Large intestine (tissue), 3 donors: Measurements from ENCODE around the gene EFCAB6. TPM values are rescaled to one million over a fixed set of nuclear protein-coding genes. Genes with fewer than 3 reads are reported as not detected.

ENCODE experiments used
- DNase-seq, 2 donors: peaks; one replicate each; pipeline versions ENCODE4 v3.0.0 to v3.0.0-alpha.2; 2013
- H3K27ac ChIP-seq: one replicate; pipeline ENCODE4 v1.5.1; 2013; ENCODE audit warnings: low read length
- H3K27me3 ChIP-seq: 2 replicates; pipeline ENCODE4 v1.6.1; 2013; ENCODE audit warnings: low read length; ENCODE audit not compliant: control insufficient read depth, insufficient read depth
- H3K36me3 ChIP-seq: 2 replicates; pipeline ENCODE4 v1.6.1; 2013; ENCODE audit warnings: low read length; ENCODE audit not compliant: control insufficient read depth, insufficient read depth
- H3K4me1 ChIP-seq: one replicate; pipeline ENCODE4 v1.6.1; 2013; ENCODE audit warnings: low read length; ENCODE audit not compliant: control insufficient read depth, insufficient read depth
- H3K4me3 ChIP-seq: one replicate; pipeline ENCODE4 v1.5.1; 2013; ENCODE audit warnings: low read length
- H3K9me3 ChIP-seq: one replicate; pipeline ENCODE4 v1.6.1; 2013; ENCODE audit warnings: mild to moderate bottlenecking, low read depth, low read length, moderate library complexity; ENCODE audit not compliant: control insufficient read depth
- WGBS: methylation state at CpG from one replicate; pipeline ENCODE4 v1.1.5; 2013; ENCODE audit warnings: low lambda C conversion rate; ENCODE audit not compliant: insufficient coverage; 5-methylcytosine and 5-hydroxymethylcytosine counted together
- polyA plus RNA-seq: library from polyadenylated mRNA; unstranded; fragments of 120-200 nt; gene quantifications from one replicate; pipeline ENCODE4 v1.2.1, GENCODE V29; 2013

Gene EFCAB6
- polyA plus RNA-seq, 1 donor: 1.5 TPM

DNA sequence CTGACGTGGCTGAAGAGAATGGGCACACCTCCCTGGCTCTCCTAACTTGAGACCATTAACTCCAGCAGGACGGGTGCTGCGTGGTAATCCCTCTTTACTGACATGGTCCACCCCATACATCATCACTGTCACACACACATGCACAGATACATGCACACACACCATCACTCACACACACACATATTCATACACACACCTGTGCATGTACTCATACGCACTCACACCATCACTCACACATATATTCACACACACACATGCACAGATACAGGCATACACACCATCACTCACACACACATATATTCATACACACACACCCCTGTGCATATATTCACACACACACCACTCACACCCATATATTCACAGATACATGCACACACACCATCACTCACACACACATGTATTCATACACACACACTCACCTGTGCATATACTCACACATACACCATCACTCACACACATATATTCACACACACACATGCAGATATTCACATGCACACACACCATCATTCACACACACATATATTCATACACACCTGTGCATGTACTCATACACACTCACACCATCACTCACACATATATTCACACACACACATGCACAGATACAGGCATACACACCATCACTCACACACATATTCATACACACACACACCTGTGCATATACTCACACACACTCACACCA is 74.8 kb downstream of the EFCAB6 start:
- H3K27ac ChIP-seq: no peak overlapping the region
- DNase-seq: no peak
- WGBS: no CpG with 5 or more reads among the region's 4 CpGs
- no peaks in the 10 kb centered on the region for H3K36me3 ChIP-seq
- no peaks in the 10 kb centered on the region for H3K9me3 ChIP-seq
- no peaks in the 10 kb centered on the region for H3K4me1 ChIP-seq
- H3K4me3 ChIP-seq: no peak overlapping the region
- no peaks in the 10 kb centered on the region for H3K27me3 ChIP-seq

DNA sequence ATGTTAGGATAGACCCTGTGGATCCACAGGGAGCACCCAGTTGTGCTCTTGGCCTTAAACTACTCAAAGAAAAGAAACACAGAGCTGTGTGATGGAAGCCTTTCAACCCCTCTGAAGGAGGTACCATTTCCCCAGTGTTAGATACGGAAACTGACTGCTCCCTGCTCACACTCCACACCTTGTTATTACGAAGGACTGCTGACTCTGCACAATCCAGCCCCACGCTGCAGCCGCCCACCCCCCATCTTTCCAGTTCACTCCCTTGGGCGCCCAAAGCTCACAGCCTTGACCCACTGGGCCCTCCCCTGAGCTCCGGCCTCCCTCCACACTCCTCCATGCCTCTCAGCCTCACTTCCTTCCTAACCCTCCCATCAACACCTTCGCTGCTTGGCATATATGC is 75.5 kb downstream of the EFCAB6 start:
- Histone ChIP-seq H3K4me1 (no peaks in the 10 kb centered on the region), H3K4me3 (no peak overlapping the region), H3K27ac (no peak overlapping the region), H3K27me3 (no peaks in the 10 kb centered on the region), H3K36me3 (no peaks in the 10 kb centered on the region), H3K9me3 (no peaks in the 10 kb centered on the region)
- DNase-seq: no peak
- WGBS: no CpG with 5 or more reads among the region's 7 CpGs

DNA sequence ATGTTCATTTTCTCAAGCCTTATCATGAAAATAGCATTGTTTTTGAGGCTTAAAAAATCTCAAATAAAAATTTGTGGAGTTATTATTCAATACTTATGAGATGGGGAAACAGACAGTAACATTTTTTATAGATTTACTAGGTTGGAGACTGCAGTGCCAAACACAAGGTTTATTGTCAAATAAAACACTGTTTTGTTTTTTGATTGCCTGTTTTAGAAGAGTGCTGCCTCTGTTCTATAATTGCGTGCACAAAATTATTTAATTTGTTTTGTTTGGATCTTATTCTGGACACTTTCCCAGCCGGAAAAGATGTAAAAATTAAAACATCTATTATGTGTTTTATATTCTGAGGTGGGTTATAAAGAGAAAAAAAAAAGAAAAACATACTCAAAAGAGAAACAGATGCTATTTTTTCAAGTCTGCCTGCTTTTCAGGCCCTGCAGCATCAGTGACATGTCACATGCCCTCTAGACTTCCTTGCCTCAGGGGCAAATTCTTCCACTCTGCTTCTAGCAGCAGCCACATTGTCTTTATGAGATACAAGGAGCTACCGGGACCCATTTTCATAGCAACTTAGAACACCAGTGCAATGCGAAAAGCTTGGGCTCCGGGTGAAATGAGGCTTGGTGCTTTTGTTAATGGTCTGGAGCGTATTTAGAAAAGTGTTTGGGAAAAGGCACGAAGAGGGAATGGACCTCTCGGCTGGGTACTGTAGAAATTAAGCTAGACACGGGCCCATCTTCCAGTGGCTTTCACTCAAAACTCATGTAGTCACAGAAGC is 77.5 kb downstream of the EFCAB6 start:
- Histone ChIP-seq H3K4me1 (no peaks in the 10 kb centered on the region), H3K9me3 (no peaks in the 10 kb centered on the region), H3K27ac (no peak overlapping the region), H3K27me3 (no peaks in the 10 kb centered on the region), H3K36me3 (no peaks in the 10 kb centered on the region), H3K4me3 (no peak overlapping the region)
- no peak for DNase-seq
- 84% methylated on average over 4 of the region's 9 CpGs for whole genome bisulfite sequencing

DNA sequence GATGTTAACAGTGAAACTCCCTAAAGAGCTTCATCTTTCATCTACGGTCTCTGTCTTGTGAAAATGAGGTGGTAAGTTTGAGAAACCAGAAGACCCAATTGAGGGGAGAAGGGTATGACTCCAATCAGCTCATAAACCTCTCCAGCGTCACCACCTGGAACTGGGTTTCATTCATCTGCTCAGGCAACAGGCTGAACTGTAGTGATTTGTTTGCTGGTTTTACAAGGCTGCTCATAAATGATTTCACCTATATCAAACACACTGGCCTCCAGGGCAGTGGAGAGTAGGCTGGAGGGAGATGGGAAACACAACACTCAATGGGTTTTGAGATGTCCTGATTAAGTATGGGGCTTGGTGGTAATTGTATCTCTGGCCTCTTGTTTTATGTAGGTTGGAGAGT is 79.0 kb downstream of the EFCAB6 start:
- Histone ChIP-seq H3K27ac (no peak overlapping the region), H3K36me3 (no peaks in the 10 kb centered on the region), H3K4me1 (no peaks in the 10 kb centered on the region), H3K9me3 (no peaks in the 10 kb centered on the region), H3K27me3 (no peaks in the 10 kb centered on the region), H3K4me3 (no peak overlapping the region)
- no CpG with 5 or more reads among the region's 2 CpGs for WGBS
- no peak for DNase-seq

DNA sequence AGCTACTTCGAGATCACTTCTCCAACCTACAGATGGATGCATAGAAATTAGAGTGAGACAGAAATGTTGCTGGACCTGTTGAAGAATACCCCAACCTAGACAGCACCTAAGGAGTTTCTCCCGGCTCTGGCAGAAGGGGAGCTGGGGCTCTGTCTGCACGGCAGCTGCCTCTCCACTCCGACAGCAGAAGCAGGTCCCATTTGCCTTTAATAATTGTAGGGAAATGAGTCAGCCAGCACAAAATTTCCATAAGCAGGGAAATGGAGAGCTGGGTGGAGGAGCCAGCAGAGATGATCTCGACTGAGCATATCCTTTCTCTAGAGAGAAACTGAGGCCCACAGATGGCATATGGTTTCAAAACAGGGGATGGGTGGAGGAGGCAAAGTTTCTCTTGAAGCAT is 80.1 kb downstream of the EFCAB6 start:
- DNase-seq: no peak
- H3K27ac ChIP-seq: no peak overlapping the region
- no peaks in the 10 kb centered on the region for H3K9me3 ChIP-seq
- no peak overlapping the region for H3K4me3 ChIP-seq
- H3K27me3 ChIP-seq: no peaks in the 10 kb centered on the region
- no peaks in the 10 kb centered on the region for H3K36me3 ChIP-seq
- no CpG with 5 or more reads among the region's 5 CpGs for WGBS
- no peaks in the 10 kb centered on the region for H3K4me1 ChIP-seq

DNA sequence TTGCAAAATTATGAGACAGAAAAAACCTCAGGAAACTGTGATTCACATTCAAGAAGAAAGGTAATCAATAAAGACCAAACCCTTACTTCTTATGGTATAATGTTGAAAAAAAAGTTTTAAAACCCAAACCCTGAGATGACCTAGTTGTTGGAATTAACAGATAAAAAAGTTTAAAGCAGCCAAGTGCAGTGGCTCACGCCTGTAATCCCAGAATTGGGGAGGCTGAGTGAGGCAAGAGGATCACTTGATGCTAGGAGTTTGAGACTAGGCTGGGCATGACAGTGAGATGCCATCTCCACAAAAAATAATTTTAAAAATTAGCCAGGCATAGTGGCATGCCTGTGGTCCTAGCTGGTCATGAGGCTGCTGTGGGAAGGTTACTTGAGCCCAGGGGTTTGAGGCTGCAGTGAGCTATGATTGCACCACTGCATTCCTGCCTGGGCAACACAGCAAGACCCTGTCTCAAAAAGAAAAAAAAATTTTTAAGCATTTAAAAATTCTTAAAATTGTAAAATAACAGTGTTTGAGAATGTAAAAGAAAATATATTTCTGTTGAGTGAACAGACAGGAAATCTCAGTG is 85.1 kb downstream of the EFCAB6 start:
- no peak overlapping the region for H3K4me3 ChIP-seq
- H3K9me3 ChIP-seq: no peaks in the 10 kb centered on the region
- no peaks in the 10 kb centered on the region for H3K36me3 ChIP-seq
- H3K27me3 ChIP-seq: no peaks in the 10 kb centered on the region
- no peaks in the 10 kb centered on the region for H3K4me1 ChIP-seq
- H3K27ac ChIP-seq: no peak overlapping the region
- DNase-seq: no peak
- no CpG with 5 or more reads among the region's 1 CpG for WGBS

DNA sequence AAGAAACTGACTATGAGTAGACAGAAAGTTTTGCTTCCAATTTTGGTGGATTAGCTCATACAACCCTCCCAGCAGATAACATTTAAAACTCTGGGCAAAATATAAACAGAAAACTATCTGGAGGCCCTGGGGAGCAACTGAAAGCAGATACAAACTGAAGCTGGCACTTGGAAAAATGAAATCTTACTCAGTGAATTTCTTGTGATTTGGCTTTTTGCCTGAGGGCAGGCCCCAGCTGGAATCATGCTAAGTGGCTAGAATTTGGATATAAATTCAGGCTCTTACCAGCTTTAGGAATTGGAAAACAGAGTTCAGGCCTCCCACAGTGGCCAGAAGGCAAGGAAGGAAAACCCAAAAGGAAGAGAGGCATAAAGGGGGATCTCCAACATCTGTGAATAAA is 85.8 kb downstream of the EFCAB6 start:
- Histone ChIP-seq H3K36me3 (no peaks in the 10 kb centered on the region), H3K27me3 (no peaks in the 10 kb centered on the region), H3K9me3 (no peaks in the 10 kb centered on the region), H3K27ac (no peak overlapping the region), H3K4me3 (no peak overlapping the region), H3K4me1 (no peaks in the 10 kb centered on the region)
- peak in 1 of 2 donors; percentile 4 for DNase-seq

DNA sequence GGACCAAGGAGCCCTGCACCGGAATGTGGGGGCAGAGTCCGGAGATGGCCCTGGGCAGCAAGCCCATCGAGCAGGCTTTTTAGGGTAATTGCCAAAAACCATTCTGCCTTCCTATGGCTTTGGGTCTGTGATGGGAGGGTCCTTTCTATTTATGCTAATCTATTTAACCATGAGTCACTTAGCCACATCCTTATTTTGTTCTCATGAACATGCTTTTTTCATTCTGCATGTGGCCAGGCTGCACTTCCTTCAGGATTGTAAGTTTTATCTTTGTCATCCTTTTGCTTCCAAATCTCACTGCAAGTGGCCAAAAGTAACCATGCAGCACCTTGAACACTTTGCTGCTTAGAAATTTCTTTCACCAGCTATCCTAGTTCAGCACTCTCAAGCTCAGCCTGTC is 88.3 kb downstream of the EFCAB6 start:
- no peak for DNase-seq
- no peaks in the 10 kb centered on the region for H3K27me3 ChIP-seq
- H3K4me1 ChIP-seq: no peaks in the 10 kb centered on the region
- no peak overlapping the region for H3K4me3 ChIP-seq
- no peaks in the 10 kb centered on the region for H3K9me3 ChIP-seq
- no CpG with 5 or more reads among the region's 3 CpGs for WGBS
- no peaks in the 10 kb centered on the region for H3K36me3 ChIP-seq
- no peak overlapping the region for H3K27ac ChIP-seq

DNA sequence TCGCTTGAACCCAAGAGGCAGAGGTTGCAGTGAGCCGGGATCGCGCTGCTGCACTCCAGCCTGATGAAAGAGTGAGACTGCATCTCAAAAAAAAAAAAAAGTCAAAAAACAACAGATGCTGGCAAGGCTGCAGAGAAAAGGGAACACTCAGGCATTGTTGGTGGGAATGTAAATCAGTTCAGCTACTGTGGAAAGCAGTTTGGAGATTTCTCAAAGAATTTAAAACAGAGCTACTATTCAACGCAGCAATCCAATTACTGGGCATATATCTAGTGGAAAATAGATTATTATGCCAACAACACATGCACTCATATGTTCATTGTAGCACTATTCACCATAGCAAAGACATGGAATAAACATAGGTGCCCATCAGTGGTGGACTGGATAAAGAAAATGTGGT is 89.7 kb downstream of the EFCAB6 start:
- H3K27me3 ChIP-seq: no peaks in the 10 kb centered on the region
- no peak overlapping the region for H3K27ac ChIP-seq

DNA sequence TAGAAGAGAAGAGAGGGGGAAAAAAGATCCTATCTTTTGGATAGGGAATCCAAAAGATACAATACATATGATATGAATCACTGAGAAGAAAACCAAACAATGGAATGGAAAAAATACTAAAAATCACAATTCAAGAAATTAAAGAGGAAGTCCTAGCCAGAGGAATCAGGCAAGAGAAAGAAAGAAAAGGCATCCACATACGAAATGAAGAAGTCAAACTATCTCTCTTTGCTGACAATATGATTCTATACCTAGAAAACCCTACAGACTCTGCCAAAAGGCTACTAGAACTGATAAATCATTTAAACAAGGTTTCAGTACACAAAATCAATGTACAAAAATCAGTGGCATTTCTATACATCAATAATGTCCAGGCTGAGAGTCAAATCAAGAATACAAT is 91.4 kb downstream of the EFCAB6 start:
- H3K27me3 ChIP-seq: no peaks in the 10 kb centered on the region
- no peaks in the 10 kb centered on the region for H3K36me3 ChIP-seq
- no peaks in the 10 kb centered on the region for H3K4me1 ChIP-seq
- no peaks in the 10 kb centered on the region for H3K9me3 ChIP-seq
- no peak overlapping the region for H3K4me3 ChIP-seq
- no CpG with 5 or more reads among the region's 1 CpG for WGBS
- H3K27ac ChIP-seq: no peak overlapping the region
- no peak for DNase-seq

More for the DNA sequence above, 89.7 kb downstream of the EFCAB6 start:
- no peak overlapping the region for H3K4me3 ChIP-seq
- H3K36me3 ChIP-seq: no peaks in the 10 kb centered on the region
- no peak for DNase-seq
- H3K4me1 ChIP-seq: no peaks in the 10 kb centered on the region
- no peaks in the 10 kb centered on the region for H3K9me3 ChIP-seq
- no CpG with 5 or more reads among the region's 5 CpGs for WGBS
